ENCODE data around the gene CGB2. TPM values are rescaled to one million over a fixed set of nuclear protein-coding genes. Genes with fewer than 3 reads are reported as not detected.

CGB2 gene
- total RNA-seq, 2 experiments from 2014 or later, result not detected

- Mint-ChIP-seq H3K4me3 (peak overlapping the region; percentile 83), H3K9me3 (no peaks in the 10 kb centered on the region), H3K36me3 (ENCODE audit: low read depth) (peaks cover 21% of the 10 kb centered on the region), H3K27ac (peak overlapping the region; percentile 88), H3K4me1 (ENCODE audit: low read depth) (peaks cover 45% of the 10 kb centered on the region), H3K27me3 (ENCODE audit: low read depth) (no peaks in the 10 kb centered on the region)
- DNase-seq, result peak; percentile 30
- CTCF ChIA-PET, result interaction anchor here (0.7 to 3.8 kb wide), 23 partner anchors 9 to 206 kb away, joined by 3 to 22 read pairs (median 5); partner anchors contain the start of genes BCAT2, FTL, LHB and LIN7B
- intact Hi-C loops (cut with micrococcal nuclease), result loop anchor here (1.0 to 10.0 kb wide), 12 partner anchors 26 to 628 kb away; partner anchors contain the start of genes CA11, CGB2, FTL and LIN7B
Measured at GRCh38 chr19:48992581-48993174, 39.0 kb upstream of the CGB2 start.

- CTCF ChIA-PET, result interaction anchor here (0.6 to 3.8 kb wide), 35 partner anchors 10 to 297 kb away, joined by 3 to 22 read pairs (median 5); partner anchors contain the start of genes BCAT2, CGB2, CGB7 and FTL
- H3K36me3 Mint-ChIP-seq (ENCODE audit: low read depth), result peaks cover 20% of the 10 kb centered on the region
Measured at GRCh38 chr19:48993175-48994034, 38.3 kb upstream of the CGB2 start, which contains the start of the genes GYS1 and RUVBL2. Gene GYS1 (minus strand): TSS chr19:48993309. CDS start chr19:48993112, 197 bp downstream. Gene RUVBL2 (plus strand): TSS chr19:48993887. CDS start chr19:48993912, 25 bp downstream.

GRCh38 chr19:48994035-48994386 lies 37.7 kb upstream of the CGB2 start:
- no peak for DNase-seq
- intact Hi-C loops (cut with micrococcal nuclease), result loop anchor here (5.0 to 10.0 kb wide), 3 partner anchors 201 to 629 kb away; partner anchors contain the start of genes CA11, SYNGR4 and TMEM143
- Mint-ChIP-seq H3K27ac (peak overlapping the region; percentile 94), H3K4me1 (ENCODE audit: low read depth) (peaks cover 41% of the 10 kb centered on the region), H3K27me3 (ENCODE audit: low read depth) (no peaks in the 10 kb centered on the region), H3K36me3 (ENCODE audit: low read depth) (peaks cover 17% of the 10 kb centered on the region), H3K4me3 (peak overlapping the region; percentile 83), H3K9me3 (no peaks in the 10 kb centered on the region)
- CTCF ChIA-PET, result interaction anchor here (0.6 to 3.8 kb wide), 23 partner anchors 10 to 298 kb away, joined by 3 to 22 read pairs (median 5); partner anchors contain the start of genes BCAT2, CGB2, CGB7 and FTL

More at GRCh38 chr19:48993175-48994034, 38.3 kb upstream of the CGB2 start, which contains the start of the genes GYS1 and RUVBL2:
- H3K4me1 Mint-ChIP-seq (ENCODE audit: low read depth), result peaks cover 44% of the 10 kb centered on the region
- intact Hi-C loops (cut with micrococcal nuclease), result loop anchor here (1.0 to 10.0 kb wide), 12 partner anchors 25 to 629 kb away; partner anchors contain the start of genes CA11, CGB2, FTL and LIN7B
- H3K27me3 Mint-ChIP-seq (ENCODE audit: low read depth), result no peaks in the 10 kb centered on the region
- peak within 1 kb of the TSS; percentile 94 for H3K27ac Mint-ChIP-seq
- H3K4me3 Mint-ChIP-seq, result peak within 1 kb of the TSS; percentile 83
- DNase-seq, result peak; percentile 99
- no peaks in the 10 kb centered on the region for H3K9me3 Mint-ChIP-seq

GRCh38 chr19:48997972-48998371 lies 33.7 kb upstream of the CGB2 start:
- peak; percentile 73 for DNase-seq
- Mint-ChIP-seq H3K27ac (no peak overlapping the region), H3K4me1 (ENCODE audit: low read depth) (peaks cover 29% of the 10 kb centered on the region), H3K36me3 (ENCODE audit: low read depth) (peaks cover 28% of the 10 kb centered on the region), H3K27me3 (ENCODE audit: low read depth) (no peaks in the 10 kb centered on the region), H3K4me3 (no peak overlapping the region), H3K9me3 (no peaks in the 10 kb centered on the region)
- CTCF ChIA-PET, result interaction anchor here (0.6 to 1.7 kb wide), 9 partner anchors 9 to 228 kb away, joined by 3 to 12 read pairs (median 3); no protein-coding TSS in a partner anchor
- intact Hi-C loops (cut with micrococcal nuclease), result loop anchor here (1.0 to 10.0 kb wide), 4 partner anchors 77 to 633 kb away; partner anchors contain the start of genes SYNGR4 and TMEM143

GRCh38 chr19:48999481-49000325 lies 32.0 kb upstream of the CGB2 start:
- Mint-ChIP-seq H3K36me3 (ENCODE audit: low read depth) (peaks cover 36% of the 10 kb centered on the region), H3K4me1 (ENCODE audit: low read depth) (peaks cover 22% of the 10 kb centered on the region), H3K27me3 (ENCODE audit: low read depth) (no peaks in the 10 kb centered on the region), H3K4me3 (no peak overlapping the region), H3K27ac (no peak overlapping the region), H3K9me3 (no peaks in the 10 kb centered on the region)
- intact Hi-C loops (cut with micrococcal nuclease), result loop anchor here (5.0 to 10.0 kb wide), 3 partner anchors 195 to 635 kb away; partner anchors contain the start of genes SYNGR4 and TMEM143
- CTCF ChIA-PET, result interaction anchor here (0.5 to 2.3 kb wide), 20 partner anchors 13 to 321 kb away, joined by 3 to 8 read pairs (median 3); partner anchors contain the start of genes CGB2 and LHB
- peak; percentile 76 for DNase-seq

- H3K27ac Mint-ChIP-seq, result no peak overlapping the region
- DNase-seq, result no peak
- peaks cover 6% of the 10 kb centered on the region for H3K4me1 Mint-ChIP-seq (ENCODE audit: low read depth)
- CTCF ChIA-PET, result interaction anchor here (0.7 to 1.1 kb wide), 2 partner anchors 10 to 50 kb away, joined by 3 read pairs; partner anchors contain the start of gene BAX
- H3K4me3 Mint-ChIP-seq, result no peak overlapping the region
- H3K9me3 Mint-ChIP-seq, result no peaks in the 10 kb centered on the region
- intact Hi-C loops (cut with micrococcal nuclease), result no loop called here
- H3K36me3 Mint-ChIP-seq (ENCODE audit: low read depth), result peaks cover 33% of the 10 kb centered on the region
- H3K27me3 Mint-ChIP-seq (ENCODE audit: low read depth), result no peaks in the 10 kb centered on the region
Measured at GRCh38 chr19:49004133-49004532, 27.6 kb upstream of the CGB2 start.

- H3K27me3 Mint-ChIP-seq (ENCODE audit: low read depth), result no peaks in the 10 kb centered on the region
- H3K36me3 Mint-ChIP-seq (ENCODE audit: low read depth), result peaks cover 33% of the 10 kb centered on the region
- intact Hi-C loops (cut with micrococcal nuclease), result no loop called here
- H3K27ac Mint-ChIP-seq, result no peak overlapping the region
- H3K4me1 Mint-ChIP-seq (ENCODE audit: low read depth), result no peaks in the 10 kb centered on the region
- H3K4me3 Mint-ChIP-seq, result no peak overlapping the region
- no peak for DNase-seq
- CTCF ChIA-PET, result interaction anchor here (1.3 kb wide), 1 partner anchor 13 kb away, joined by 3 read pairs; no protein-coding TSS in a partner anchor
- H3K9me3 Mint-ChIP-seq, result no peaks in the 10 kb centered on the region
Measured at GRCh38 chr19:49004964-49005614, 26.6 kb upstream of the CGB2 start.

GRCh38 chr19:49006905-49007304 lies 24.8 kb upstream of the CGB2 start:
- CTCF ChIA-PET, result no interaction called here
- Mint-ChIP-seq H3K27ac (no peak overlapping the region), H3K9me3 (no peaks in the 10 kb centered on the region), H3K4me3 (no peak overlapping the region), H3K27me3 (ENCODE audit: low read depth) (no peaks in the 10 kb centered on the region), H3K36me3 (ENCODE audit: low read depth) (peaks cover 36% of the 10 kb centered on the region), H3K4me1 (ENCODE audit: low read depth) (no peaks in the 10 kb centered on the region)
- DNase-seq, result no peak
- intact Hi-C loops (cut with micrococcal nuclease), result no loop called here

GRCh38 chr19:49009828-49010227 lies 21.9 kb upstream of the CGB2 start:
- no peak overlapping the region for H3K4me3 Mint-ChIP-seq
- no peaks in the 10 kb centered on the region for H3K9me3 Mint-ChIP-seq
- CTCF ChIA-PET, result no interaction called here
- intact Hi-C loops (cut with micrococcal nuclease), result no loop called here
- no peaks in the 10 kb centered on the region for H3K4me1 Mint-ChIP-seq (ENCODE audit: low read depth)
- no peaks in the 10 kb centered on the region for H3K27me3 Mint-ChIP-seq (ENCODE audit: low read depth)
- no peak overlapping the region for H3K27ac Mint-ChIP-seq
- H3K36me3 Mint-ChIP-seq (ENCODE audit: low read depth), result peaks cover 22% of the 10 kb centered on the region
- DNase-seq, result no peak

GRCh38 chr19:49010453-49010852 lies 21.2 kb upstream of the CGB2 start:
- peaks cover 19% of the 10 kb centered on the region for H3K36me3 Mint-ChIP-seq (ENCODE audit: low read depth)
- H3K27ac Mint-ChIP-seq, result no peak overlapping the region
- H3K27me3 Mint-ChIP-seq (ENCODE audit: low read depth), result no peaks in the 10 kb centered on the region
- CTCF ChIA-PET, result no interaction called here
- DNase-seq, result no peak
- no peaks in the 10 kb centered on the region for H3K9me3 Mint-ChIP-seq
- intact Hi-C loops (cut with micrococcal nuclease), result no loop called here
- no peak overlapping the region for H3K4me3 Mint-ChIP-seq
- no peaks in the 10 kb centered on the region for H3K4me1 Mint-ChIP-seq (ENCODE audit: low read depth)

- Mint-ChIP-seq H3K27me3 (ENCODE audit: low read depth) (no peaks in the 10 kb centered on the region), H3K4me3 (no peak overlapping the region), H3K9me3 (no peaks in the 10 kb centered on the region), H3K4me1 (ENCODE audit: low read depth) (no peaks in the 10 kb centered on the region), H3K36me3 (ENCODE audit: low read depth) (peaks cover 22% of the 10 kb centered on the region), H3K27ac (no peak overlapping the region)
- intact Hi-C loops (cut with micrococcal nuclease), result no loop called here
- DNase-seq, result no peak
- CTCF ChIA-PET, result no interaction called here
Measured at GRCh38 chr19:49011194-49011593, 20.5 kb upstream of the CGB2 start.

Measured in activated naive CD4-positive, alpha-beta T cell treated with anti-CD3 and anti-CD28 coated beads for 36 hours (primary cell).